ENCODE results near the gene FBXO10.

GRCh38 chr9:37575001-37575400 lies 1.2 kb downstream of the FBXO10 start:
- no peak for TF ChIP-seq POLR2A (IDR thresholded peaks at IDR 0.05; ENCODE audit: extremely low read depth, insufficient read length)
- TF ChIP-seq CTCF (IDR thresholded peaks at IDR 0.05; ENCODE audit: low read depth, low read length) = no peak
- TF ChIP-seq MYC (IDR thresholded peaks at IDR 0.05; ENCODE audit: low read depth, low read length) = no peak

All from NB4 (cell line).